HG03159 (cell line): Measurements from ENCODE around the gene FASN.

Experiments used
- ATAC-seq: cut with Tn5 transposase; IDR thresholded peaks from one replicate; pipeline ENCODE4 v1.9.1; 2021; ENCODE audit warnings: mild to moderate bottlenecking, moderate library complexity; ENCODE audit not compliant: unreplicated experiment

Gene FASN

DNA sequence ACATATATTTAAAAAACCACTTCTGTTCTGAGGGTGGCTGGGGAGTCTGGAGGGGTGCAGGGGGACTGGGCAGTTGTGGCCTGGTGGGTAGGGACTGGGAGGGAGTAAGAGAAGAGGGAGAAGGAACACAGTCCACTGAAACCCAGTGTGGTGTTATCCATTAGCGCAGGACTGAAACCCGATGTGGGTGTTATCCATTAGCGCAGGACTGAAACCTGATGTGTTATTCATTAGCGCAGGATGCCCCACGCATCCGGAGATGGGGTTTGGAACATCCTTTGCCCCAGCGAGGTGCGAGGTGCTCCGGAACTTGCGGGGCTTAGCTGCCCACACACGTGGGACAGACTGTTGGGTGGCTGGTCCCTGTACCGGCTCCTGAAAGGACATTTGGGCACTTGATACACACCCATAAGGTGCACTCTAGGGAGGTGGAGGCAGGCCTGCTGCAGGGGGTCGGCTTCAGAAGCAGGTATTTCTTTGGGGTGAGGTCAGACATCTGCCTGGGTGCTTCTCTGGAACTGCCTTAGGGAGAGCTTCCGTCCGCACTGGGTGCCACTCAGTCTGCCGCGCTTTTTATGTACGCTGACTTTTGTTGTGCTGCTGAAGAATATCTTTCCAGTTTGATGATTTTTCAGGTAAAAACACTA is 20.3 kb upstream of the FASN start:
- ATAC-seq, result no peak

DNA sequence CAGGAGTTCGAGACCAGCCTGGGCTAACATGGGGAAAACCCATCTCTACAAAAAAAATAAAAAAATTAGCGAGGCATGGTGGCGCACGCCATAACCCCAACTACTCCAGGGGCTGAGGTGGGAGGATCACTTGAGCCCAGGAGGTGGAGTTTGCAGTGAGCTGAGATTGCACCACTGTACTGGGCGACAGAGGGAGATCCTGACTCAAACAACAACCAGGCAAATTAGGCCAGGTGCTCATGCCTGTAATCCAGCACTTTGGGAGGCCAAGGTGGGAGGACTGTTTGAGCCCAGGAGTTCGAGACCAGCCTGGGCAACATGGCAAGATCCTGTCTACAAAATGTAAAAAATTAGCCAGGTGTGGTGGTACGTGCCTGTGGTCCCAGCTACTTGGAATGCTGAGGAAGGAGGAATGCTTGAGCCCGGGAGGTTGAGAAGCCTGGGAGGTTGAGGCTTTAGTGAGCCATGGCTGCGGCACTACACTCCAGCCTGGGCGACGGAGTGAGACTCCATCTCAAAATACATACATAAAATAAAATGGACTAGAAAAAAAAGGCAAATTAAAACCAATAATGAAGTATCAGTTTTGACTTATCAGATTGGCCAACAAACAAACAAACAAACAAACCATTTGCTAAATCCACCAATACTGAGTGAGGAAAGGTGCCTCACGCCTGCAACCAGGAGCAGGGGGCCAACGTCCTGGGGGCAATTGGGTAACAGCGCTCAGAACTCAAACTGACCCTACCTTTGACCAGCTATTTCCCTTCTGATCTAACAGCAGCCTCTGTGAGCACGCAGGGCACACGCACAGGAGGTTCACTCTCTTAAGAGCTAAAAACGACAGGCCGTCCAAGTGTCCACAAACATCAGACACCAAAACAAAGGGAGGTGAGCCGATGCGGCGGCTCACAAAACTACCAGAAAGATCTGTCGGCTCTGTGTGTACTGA is 19.4 kb upstream of the FASN start:
- ATAC-seq, result no peak

DNA sequence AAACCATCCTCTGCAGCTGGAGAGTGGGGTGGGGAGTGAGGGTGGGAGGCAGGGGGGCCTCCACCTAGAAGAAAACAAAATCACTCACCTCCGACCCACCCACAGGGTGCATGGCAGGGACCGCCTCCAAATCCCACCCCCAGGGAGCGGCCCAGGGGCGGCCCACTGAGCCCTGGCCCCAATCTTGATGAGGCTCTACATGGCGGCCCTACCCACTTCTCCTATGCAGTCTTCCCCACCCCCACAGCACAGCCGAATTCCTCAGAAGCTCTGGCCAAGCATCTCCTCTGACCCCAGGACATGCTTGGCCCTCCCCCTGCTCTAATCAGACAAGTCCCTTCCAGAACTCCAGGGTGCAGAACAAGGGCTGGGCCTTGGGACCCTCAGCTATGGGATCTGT is 18.2 kb upstream of the FASN start:
- ATAC-seq, result no peak

DNA sequence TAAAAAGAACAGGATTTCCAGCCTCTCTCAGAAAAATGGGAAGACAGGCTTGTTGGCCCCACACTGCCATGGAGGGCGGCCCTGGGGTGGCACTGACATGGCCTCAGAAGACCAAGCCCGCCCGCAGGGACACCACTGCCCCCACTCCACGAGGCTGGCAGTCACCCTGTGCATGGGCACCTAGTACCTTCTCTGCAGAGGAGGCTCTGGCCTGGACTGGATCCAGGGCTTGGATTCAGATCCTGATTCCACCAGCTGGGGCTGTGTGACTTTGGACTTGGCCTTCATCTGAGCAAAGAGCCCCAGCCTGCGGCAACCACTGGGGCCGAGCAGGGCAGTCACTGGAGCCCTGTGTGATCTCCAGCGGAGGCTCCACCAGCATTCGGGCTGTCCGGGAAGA is 16.8 kb upstream of the FASN start:
- no peak for ATAC-seq

DNA sequence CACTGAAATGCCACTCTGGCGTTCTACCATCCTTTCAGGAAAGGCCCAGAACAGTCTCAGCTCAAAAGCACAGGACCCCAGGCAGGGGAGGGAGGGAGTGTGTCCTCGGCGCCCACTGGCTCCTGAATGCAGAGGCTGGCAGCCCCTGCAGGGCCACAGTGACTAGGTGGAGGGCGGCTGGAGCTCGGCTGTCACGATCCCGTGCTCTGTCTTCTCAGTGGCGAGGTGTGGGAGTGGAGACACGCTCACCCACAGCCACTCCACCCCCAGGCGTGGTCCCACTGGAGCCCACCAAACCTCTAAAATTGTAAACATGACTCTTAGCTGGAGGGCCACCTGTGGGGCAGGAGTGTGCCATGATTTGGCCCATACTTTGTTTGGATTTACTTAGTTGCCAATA is 16.4 kb upstream of the FASN start:
- no peak for ATAC-seq

DNA sequence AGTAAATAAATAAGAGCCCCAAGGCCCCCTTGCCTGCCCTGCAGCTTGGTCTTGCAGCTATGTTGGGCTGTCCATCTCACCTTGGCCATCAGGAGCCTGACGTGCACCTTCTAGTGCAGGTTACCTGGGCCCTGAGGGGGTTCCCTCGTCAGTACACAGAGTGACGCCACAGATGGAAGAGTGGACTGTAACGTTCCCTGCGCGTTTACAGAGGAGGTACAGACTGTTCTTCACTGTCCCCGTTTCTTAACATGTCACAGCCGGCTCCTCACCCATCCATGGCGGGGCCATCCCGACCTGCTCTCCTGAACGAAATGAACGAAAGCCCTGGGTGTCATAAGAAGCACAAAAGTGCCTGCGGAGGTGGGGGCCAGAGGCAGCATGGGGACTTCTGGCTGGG is 15.9 kb upstream of the FASN start:
- ATAC-seq, result no peak

DNA sequence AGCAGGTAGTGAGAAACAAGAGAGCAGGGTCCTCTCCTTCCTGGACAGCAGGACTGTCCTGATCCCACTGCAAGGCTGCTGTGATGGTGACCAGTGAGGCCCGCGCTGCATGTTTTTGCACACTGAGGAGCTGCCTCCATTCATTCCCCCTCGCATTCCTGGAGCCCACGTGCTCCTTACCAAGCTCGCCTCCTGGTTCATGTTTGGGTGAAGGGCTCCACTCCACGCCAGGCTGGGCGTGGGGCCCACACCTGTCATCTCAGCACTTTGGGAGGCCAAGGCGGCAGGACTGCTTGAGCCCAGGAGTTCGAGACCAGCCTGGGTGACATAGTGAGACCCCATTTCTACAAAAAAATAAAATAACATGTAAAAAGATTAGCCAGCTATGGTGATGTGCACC is 15.4 kb upstream of the FASN start:
- no peak for ATAC-seq

DNA sequence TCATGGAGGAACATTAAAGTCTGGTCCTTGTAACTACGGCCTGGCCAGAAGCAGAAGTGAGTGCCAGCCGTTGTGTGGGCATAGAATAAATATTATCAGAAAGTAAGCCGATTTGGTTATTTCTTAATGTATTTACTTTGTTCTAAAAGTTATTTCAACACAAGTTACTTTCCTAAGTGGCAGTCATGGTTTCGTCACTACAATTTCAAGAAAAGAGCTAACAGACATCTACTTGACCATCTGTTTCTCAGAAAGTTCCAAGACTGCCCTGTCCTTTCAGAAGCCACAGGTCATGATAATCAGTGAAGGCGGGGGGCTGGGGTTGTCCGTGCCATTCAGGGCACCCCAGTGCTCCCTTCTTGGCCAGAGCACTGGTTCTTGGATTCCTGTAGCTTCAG is 14.9 kb upstream of the FASN start:
- ATAC-seq, result no peak

DNA sequence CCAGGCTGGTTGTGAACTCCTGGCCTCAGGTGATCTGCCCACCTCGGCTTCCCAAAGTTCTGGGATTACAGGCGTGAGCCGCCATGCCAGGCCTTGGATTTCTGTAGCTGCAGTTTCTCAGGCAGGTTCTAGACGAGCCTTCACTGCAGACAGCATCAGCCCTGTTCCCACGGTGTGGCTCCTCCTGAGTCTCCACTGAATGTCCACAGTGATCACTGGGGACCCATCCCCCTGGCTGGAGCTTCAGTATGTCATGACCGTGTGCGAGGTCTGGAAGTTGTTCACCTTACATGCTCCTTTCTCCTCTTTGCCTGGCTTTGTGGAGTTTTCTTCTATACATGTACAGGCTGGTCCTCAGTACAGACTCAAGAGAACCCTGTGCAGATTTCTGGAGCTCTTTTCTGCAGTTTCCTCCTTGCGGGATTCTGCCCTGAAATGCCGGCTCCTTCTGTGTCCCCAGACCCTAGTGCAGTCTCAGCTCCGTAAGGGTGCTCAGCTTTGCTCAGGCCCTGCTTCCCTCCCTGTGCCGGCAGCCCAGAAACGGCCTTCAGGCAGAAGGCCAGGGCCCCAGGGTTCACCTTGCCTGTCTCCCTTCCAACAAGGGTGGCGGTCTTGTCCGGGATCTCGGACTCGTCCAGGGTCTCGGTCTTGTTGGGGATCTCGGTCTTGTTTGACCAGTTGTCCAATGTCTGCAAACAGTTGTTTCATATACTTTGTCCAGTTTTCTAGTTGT is 14.3 kb upstream of the FASN start:
- no peak for ATAC-seq

DNA sequence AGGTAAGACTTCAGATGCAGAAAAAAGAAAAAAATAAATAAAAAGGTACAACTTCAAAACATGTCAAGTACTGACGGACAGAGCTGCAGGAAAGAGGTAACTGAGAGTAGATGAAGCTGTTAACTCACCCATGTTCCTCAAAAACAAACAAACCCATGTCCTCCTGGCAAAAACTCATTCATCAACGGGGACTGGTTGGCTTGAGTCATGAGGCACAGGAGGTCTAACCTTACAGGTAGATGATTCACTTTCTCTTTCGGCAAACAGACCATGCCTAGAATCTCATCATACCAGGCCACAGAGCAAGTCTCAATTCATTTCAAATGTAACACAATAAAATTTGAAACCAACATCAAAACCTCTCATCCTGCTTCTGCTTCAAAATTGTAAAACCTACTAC is 12.3 kb upstream of the FASN start:
- ATAC-seq, result no peak

DNA sequence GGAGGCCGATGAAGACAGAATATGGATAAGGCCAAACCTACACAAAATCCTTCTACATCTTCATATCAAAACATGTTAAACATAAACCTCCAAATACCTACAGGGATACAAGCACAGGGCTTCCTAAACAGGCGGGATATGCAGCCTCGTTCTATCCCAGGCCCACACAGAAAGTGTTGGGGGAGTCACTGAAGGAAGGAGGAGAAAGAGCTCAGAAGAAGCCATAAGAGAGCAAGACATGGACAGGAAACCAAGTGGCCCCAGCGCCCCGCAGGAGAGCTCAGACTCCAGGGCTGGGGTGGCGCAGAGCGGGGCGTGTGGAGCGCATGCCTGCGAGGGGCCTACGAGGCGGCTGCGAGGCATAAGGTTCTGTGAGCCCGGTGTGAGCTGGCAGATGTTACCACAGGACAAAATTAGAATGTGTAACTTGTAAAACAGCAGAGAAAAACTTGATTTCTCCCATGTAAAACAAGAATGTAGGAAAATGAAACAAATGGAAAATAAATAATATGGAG is 11.0 kb upstream of the FASN start:
- ATAC-seq, result no peak

DNA sequence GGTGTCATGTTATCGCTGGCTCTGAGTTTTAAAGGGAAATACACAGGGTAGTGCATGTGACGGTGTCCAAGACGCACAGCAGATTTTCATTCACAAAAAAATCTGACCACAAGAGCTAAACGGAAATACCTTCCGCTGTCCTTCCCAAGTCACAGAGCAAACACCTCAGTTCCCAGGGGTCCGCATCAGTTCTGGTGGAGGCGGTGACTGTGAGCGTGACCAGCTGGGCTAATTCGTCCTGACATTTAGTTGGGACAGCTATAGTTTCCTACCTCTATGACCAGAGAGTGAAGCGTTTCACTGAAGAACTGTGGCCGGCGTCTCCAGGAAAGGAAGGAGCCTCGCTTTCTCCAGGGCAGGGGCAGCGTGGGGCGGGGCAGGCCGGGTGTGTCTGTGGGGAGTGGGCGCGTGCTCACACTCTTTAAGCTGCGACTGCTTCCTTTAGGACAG is 10.5 kb upstream of the FASN start:
- ATAC-seq, result no peak

DNA sequence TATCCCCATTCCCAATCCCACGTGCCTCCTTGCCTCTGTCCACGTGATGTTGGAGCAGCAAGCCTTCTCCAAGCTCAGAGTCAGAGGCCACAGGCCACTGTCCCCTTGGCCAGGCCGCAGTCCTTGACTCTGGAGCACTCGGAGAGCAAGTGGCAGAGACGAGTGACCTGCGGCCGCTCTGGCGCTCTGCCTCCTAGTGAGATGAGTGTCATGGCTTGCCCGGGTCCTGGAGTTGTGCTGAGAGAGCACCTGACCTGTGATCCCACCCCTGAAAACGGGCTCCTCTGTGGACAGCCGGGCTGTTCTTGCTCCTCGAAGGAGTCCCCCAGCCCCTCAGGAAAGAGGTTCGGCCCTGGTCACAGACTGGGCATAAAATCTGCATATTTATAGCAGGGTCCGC is 10.0 kb upstream of the FASN start:
- ATAC-seq, result no peak

DNA sequence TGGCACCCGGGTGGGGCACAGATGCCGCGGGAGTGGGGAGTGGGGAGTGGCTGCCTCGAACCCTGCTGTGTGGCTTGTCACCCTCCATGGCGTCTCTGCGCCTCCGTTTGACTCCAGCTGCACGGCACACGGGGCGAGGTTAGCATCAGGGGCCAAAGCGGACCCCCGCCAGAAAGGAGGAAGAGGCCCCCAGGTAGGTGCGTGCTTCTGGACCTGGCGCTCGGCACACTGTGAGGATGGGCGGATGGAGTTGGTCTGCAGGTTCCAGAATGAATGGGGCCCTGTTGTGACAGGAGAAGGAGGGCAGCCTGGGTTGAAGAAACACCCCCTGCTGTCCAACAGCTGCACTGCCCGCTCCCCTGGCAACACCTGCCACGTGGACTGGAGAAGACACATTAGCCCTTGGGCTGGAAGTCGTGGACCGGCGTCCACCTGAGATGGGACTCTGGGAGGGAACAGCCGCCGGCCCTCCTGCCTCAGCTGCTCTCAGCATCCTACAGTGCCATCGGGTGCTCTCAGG is 9.4 kb upstream of the FASN start:
- no peak for ATAC-seq

DNA sequence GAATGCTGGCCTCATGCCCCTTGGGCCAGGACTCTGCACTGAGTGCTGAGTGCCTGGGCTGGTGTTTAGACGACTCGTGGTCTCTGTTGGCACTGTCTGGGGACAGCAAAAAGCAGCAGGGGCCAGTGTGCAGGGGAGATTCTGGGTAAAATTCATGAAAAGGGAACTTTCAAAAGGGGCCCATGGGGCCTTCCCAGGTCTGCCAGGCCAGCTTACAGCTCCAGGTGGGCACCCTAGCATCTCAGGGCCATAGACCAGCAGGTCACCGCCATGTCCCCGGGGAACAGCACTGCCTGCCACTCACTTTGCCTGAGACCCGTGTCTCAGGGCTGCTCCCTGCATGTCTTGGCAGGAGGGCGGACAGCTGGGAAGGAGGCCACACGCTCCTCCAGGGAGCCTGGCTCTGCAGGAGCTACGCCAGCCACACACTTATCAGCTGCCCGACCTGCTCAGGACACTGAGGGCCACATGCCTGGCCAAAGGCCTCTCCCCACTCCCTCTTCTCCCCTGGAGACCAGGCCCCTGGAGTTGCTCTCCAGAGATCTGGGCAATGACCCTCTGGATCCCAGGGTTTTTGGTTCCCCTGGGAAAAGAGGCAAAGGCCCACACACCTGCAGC is 8.8 kb upstream of the FASN start:
- no peak for ATAC-seq

DNA sequence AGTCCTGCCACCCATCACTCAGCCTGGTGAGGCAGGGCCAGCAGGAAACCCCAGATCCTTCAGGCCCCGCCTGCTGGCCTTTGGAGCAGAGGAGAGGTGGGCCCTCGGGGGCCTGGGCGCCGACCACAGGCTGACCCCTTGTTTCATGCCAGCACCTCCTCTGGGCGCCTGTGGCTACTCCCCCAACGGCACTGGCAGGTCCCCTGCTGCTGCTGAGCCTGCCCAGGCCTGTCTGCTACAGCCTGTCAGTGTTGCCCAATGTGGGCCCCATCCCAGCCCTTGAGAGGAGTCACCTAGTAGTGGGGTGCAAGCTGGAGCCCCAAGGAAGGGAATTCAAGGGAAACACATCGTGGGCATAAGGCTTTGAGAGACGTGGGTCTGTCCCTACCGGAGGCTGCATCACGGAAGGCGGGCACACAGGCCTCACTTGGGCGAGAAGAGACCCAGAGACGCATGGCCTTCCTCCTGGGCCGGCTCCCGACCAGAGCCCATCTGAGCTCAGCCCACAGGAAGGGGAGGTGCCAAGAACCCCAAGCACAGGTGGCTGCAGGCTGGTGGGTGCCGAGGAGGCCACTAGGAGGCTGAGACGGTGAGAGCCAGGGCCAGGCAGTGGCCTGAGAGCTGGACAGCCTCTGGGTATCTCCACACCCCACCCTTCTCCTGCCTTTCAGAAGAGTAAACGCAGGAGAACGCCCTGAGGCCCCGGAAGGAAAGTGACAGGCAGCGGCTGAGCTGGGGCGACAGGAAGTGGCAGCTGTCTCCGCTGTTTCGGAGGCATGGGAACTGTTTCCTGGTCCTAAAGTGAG is 8.0 kb upstream of the FASN start:
- ATAC-seq, result no peak

DNA sequence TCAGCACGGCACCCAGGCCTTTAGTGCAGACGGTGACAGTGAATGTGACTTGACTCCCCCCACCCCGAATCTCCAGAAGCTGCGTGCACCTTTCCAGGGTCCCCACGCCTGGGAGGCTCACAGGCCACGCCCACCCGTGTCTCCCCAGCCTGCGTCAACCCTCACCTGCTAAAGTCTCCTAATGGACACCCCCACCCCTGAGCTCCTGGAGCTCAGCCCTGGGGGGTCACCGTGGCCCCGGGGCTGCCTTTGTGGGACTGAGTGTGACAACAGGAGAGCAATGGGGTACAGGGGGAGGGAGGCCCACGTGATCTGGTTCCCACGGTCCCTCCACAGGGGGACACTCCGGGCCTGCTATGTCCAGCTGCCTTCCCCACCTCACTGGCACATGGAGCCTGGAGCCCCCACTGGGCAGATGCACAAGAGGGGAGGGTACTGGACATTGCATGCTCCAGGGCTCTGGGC is 7.4 kb upstream of the FASN start:
- no peak for ATAC-seq

DNA sequence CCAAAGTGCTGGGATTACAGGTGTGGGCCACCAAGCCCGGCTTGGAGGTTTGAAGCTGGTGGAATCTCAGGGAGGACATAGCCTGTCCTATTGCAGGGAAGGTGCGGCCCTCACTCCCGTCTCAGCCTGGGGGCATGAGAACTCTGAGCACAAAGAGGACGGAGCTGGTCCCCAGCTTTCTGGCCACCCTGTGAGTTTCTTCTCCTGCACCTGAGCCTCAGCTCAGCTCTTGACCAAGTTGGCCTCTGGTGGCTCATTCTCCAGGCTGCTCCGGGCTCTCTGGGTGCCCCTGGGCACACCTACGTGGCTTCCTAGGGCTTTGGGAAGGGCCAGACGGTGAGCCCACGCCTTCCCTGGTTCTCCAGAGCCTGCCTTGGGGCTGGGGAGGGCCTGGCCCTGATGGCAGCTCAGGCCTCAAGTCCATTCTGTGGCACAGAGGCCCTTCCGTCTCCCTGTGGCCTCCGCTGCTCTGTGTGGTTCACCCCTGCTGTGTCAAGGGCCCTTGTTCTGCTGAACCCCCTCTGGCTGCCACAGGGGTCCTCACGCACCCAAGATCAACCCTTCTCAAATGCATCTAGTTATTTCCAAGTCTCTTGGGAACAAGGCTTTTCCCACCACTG is 6.9 kb upstream of the FASN start:
- no peak for ATAC-seq
